Measurements from ENCODE around the gene GOLGA6L24.
"Not testable (repeated sequence)": the region's sequence is repeated elsewhere in the genome, so short reads cannot be mapped to it uniquely, and the experiment has no call there.

GRCh38 chr15:28357984-28358383 lies at the start of gene GOLGA6L24:
- not testable (repeated sequence) for TF ChIP-seq CTCF (IDR thresholded peaks at IDR 0.05); ZFX (IDR thresholded peaks at IDR 0.05; ENCODE audit: borderline replicate concordance)

All from 22Rv1 (cell line).